HepG2 (cell line): ENCODE data around the gene ZNF174. TPM values are rescaled to one million over a fixed set of nuclear protein-coding genes. Genes with fewer than 3 reads are reported as not detected.
A peak's percentile ranks its signal among the peaks of the same experiment; 100 is the strongest.

Experiments used
- ATF7 ChIP-seq, 2 experiments: fragments of 450-650 bp in 1 of 2; sonication (generic) in 1 of 2; formaldehyde crosslinking in 1 of 2; IDR thresholded peaks; 2 replicates each; pipeline versions ENCODE4 v1.4.0 to v1.6.1; 2016 to 2020; ENCODE audit warnings: antibody characterized with exemption in 1 of 2, mild to moderate bottlenecking in 1 of 2, missing genetic modification reagents in 1 of 2
- HOXA3 ChIP-seq: sonication (generic); formaldehyde crosslinking; IDR thresholded peaks from 2 replicates; pipeline ENCODE4 v1.5.0; 2020; ENCODE audit warnings: missing genetic modification reagents
- ONECUT2 ChIP-seq: sonication (generic); formaldehyde crosslinking; IDR thresholded peaks from 2 replicates; pipeline ENCODE4 v1.4.0; 2020; ENCODE audit warnings: missing genetic modification reagents
- PRPF4 ChIP-seq: fragments of 200-400 bp; formaldehyde crosslinking; IDR thresholded peaks from 2 replicates; pipeline ENCODE4 v1.6.1; 2016; ENCODE audit warnings: low read length, low read depth; ENCODE audit not compliant: poor library complexity, severe bottlenecking
- SMYD3 ChIP-seq: sonication (generic); formaldehyde crosslinking; IDR thresholded peaks from 2 replicates; pipeline ENCODE4 v1.8.1; 2023; ENCODE audit warnings: mild to moderate bottlenecking, missing genetic modification reagents
- TCF12 ChIP-seq, 2 experiments: fragments of 450-650 bp in 1 of 2; sonication (generic) in 1 of 2; formaldehyde crosslinking in 1 of 2; IDR thresholded peaks; 2 replicates each; pipeline versions ENCODE4 v1.6.1 to v1.8.0; 2017 to 2022; ENCODE audit warnings: antibody characterized with exemption in 1 of 2, mild to moderate bottlenecking in 1 of 2, missing genetic modification reagents in 1 of 2, moderate library complexity in 1 of 2
- ZFP37 ChIP-seq: sonication (generic); formaldehyde crosslinking; IDR thresholded peaks from 2 replicates; pipeline ENCODE4 v1.4.0; 2020; ENCODE audit warnings: missing genetic modification reagents, borderline replicate concordance
- ZFX ChIP-seq: sonication (generic); formaldehyde crosslinking; IDR thresholded peaks from 2 replicates; pipeline ENCODE4 v1.4.0; 2020; ENCODE audit warnings: mild to moderate bottlenecking, low read depth, missing genetic modification reagents, moderate library complexity
- ZNF543 ChIP-seq: sonication (generic); formaldehyde crosslinking; IDR thresholded peaks from 2 replicates; pipeline ENCODE4 v1.4.0; 2020; ENCODE audit warnings: mild to moderate bottlenecking, missing genetic modification reagents
- ZNF605 ChIP-seq: sonication (generic); formaldehyde crosslinking; IDR thresholded peaks from 2 replicates; pipeline ENCODE4 v1.8.0; 2022; ENCODE audit warnings: mild to moderate bottlenecking, missing genetic modification reagents
- ZNF724P ChIP-seq: sonication (generic); formaldehyde crosslinking; IDR thresholded peaks from 2 replicates; pipeline ENCODE4 v1.8.0; 2022; ENCODE audit warnings: missing genetic modification reagents, borderline replicate concordance
- ZNF75D ChIP-seq: sonication (generic); formaldehyde crosslinking; IDR thresholded peaks from 2 replicates; pipeline ENCODE4 v1.8.1; 2023; ENCODE audit warnings: missing genetic modification reagents, mild to moderate bottlenecking, borderline replicate concordance
- ZNF777 ChIP-seq: sonication (generic); formaldehyde crosslinking; IDR thresholded peaks from 2 replicates; pipeline ENCODE4 v1.4.0; 2020; ENCODE audit warnings: missing genetic modification reagents
- ZNF790 ChIP-seq: sonication (generic); formaldehyde crosslinking; IDR thresholded peaks from 2 replicates; pipeline ENCODE4 v1.8.0; 2022; ENCODE audit warnings: missing genetic modification reagents, mild to moderate bottlenecking, borderline replicate concordance
- polyA plus RNA-seq, 8 experiments: library from polyadenylated mRNA; depleted of rRNA in 3 of 8; stranded (reverse) in 7 of 8; unstranded in 1 of 8; fragments of >200 nt; fragmentation: Illumina TruSeq in 4 of 8; extraction: Trizol in 4 of 8; gene quantifications; 2 replicates each; pipeline versions ENCODE4 v1.2.1 to v1.2.3, GENCODE V29; 2011 to 2016; ENCODE audit warnings: low read depth in 4 of 8, missing spikeins in 1 of 8, mixed read lengths in 1 of 8; ENCODE audit not compliant: insufficient read depth in 1 of 8
- total RNA-seq, 5 experiments: library from RNA; depleted of rRNA; stranded (reverse); fragments of >200 nt; fragmentation: Illumina TruSeq; extraction: Trizol; gene quantifications; 2 replicates each; pipeline ENCODE4 v1.2.3, GENCODE V29; 2016; ENCODE audit warnings: low read depth in 1 of 5
- TF ChIP-seq, protein P1 (sequence below): sonication (generic); formaldehyde crosslinking; IDR thresholded peaks from 2 replicates; pipeline ENCODE4 v1.4.0; 2020; ENCODE audit warnings: missing genetic modification reagents, mild to moderate bottlenecking, borderline replicate concordance
- TF ChIP-seq, protein P2 (sequence below), 2 experiments: sonication (generic) in 1 of 2; formaldehyde crosslinking in 1 of 2; IDR thresholded peaks; 2 replicates each; pipeline versions ENCODE4 v1.4.0 to v1.6.1; 2018 to 2020; ENCODE audit warnings: missing genetic modification reagents in 2 of 2, borderline replicate concordance in 1 of 2, low read depth in 1 of 2, mild to moderate bottlenecking in 1 of 2, missing biosample characterization in 1 of 2
- TF ChIP-seq, protein P3 (sequence below), 2 experiments: sonication (generic) in 1 of 2; formaldehyde crosslinking in 1 of 2; IDR thresholded peaks; 2 replicates each; pipeline versions ENCODE4 v1.6.1 to v1.9.0; 2014 to 2022; ENCODE audit warnings: antibody characterized with exemption in 1 of 2, borderline replicate concordance in 1 of 2, inconsistent platforms in 1 of 2, low read depth in 1 of 2, missing genetic modification reagents in 1 of 2

ZNF174 gene
- total and polyA plus RNA-seq, 2 of the 13 experiments (the other 11 are each of a cell fraction or from before 2014, with no cell fraction given), result 8.3 to 10.6 TPM

DNA sequence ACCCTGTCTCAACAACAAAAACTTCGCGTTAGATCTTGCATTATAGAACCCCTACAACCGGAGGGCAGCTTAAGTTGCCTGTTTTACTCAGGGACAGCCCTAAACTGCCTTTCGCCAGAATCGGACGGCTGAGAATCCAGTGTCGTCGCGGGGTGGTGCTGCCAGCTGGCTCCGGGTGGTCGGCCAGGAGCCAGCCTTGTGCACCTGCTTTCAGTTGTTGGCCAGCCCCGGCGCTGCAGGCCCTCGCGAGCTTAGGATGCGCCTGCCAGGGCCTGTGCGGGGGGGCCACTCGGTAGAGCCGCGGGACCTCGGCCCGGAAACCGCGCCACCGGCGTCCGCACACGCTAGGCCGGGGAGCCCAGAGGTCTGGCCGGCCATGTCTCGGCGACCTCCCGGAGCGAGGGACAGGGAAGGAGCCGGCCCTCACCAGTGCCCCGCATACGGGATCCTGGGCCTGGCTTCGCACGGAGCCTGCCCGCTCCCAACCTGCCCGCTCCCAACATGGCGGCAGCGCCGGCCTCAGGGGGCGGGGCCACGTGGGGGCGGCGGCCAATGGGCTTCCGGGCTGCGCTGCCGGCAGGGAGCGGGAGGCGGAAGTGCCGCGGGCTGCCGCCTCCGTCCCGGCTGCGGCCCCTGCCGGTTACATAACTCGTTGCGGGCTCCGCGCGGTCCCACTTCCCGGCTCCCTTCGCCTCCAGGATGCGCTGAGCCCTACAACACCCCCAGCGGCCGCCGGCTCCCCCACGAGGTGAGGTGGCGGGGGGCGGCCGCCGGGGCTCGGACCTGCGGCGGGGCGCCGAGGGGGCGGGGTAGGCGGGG lies 56.6 kb downstream of the ZNF174 start (continued):
- TF ChIP-seq ATF7 (IDR thresholded peaks at IDR 0.05) (no peak), ATF7 (CRISPR knock-in tag; IDR thresholded peaks at IDR 0.05) (peak; percentile 39; the same call in 1 of the 2 replicates), PRPF4 (no peak), ZFX (CRISPR knock-in tag) (peak; percentile 97), HOXA3 (CRISPR knock-in tag) (peak; percentile 99), ZFP37 (CRISPR knock-in tag) (0 out of 2 replicates have a peak, but pooled peaks have one; percentile 12), TCF12 (IDR thresholded peaks at IDR 0.05) (no peak), TCF12 (CRISPR knock-in tag; IDR thresholded peaks at IDR 0.05) (peak; percentile 66; the same call in 1 of the 2 replicates), SMYD3 (peak; percentile 74; the same call in 1 of the 2 replicates), ZNF790 (CRISPR knock-in tag) (0 out of 2 replicates have a peak, but pooled peaks have one; percentile 60), ONECUT2 (CRISPR knock-in tag) (0 out of 2 replicates have a peak, but pooled peaks have one; percentile 33), ZNF605 (CRISPR knock-in tag) (peak; percentile 77), ZNF724P (CRISPR knock-in tag) (0 out of 2 replicates have a peak, but pooled peaks have one; percentile 70), ZNF777 (CRISPR knock-in tag) (peak; percentile 65; the same call in 1 of the 2 replicates), ZNF75D (no peak), ZNF543 (CRISPR knock-in tag) (peak; percentile 84; the same call in 1 of the 2 replicates)
- TF ChIP-seq, protein P1, sequence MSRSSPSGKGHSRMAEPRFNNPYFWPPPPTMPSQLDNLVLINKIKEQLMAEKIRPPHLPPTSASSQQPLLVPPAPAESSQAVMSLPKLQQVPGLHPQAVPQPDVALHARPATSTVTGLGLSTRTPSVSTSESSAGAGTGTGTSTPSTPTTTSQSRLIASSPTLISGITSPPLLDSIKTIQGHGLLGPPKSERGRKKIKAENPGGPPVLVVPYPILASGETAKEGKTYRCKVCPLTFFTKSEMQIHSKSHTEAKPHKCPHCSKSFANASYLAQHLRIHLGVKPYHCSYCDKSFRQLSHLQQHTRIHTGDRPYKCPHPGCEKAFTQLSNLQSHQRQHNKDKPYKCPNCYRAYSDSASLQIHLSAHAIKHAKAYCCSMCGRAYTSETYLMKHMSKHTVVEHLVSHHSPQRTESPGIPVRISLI (CRISPR knock-in tag), result peak; percentile 23; the same call in 1 of the 2 replicates
- TF ChIP-seq, protein P2, sequence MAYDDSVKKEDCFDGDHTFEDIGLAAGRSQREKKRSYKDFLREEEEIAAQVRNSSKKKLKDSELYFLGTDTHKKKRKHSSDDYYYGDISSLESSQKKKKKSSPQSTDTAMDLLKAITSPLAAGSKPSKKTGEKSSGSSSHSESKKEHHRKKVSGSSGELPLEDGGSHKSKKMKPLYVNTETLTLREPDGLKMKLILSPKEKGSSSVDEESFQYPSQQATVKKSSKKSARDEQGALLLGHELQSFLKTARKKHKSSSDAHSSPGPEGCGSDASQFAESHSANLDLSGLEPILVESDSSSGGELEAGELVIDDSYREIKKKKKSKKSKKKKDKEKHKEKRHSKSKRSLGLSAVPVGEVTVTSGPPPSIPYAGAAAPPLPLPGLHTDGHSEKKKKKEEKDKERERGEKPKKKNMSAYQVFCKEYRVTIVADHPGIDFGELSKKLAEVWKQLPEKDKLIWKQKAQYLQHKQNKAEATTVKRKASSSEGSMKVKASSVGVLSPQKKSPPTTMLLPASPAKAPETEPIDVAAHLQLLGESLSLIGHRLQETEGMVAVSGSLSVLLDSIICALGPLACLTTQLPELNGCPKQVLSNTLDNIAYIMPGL (CRISPR knock-in tag; IDR thresholded peaks at IDR 0.05; ENCODE audit: borderline replicate concordance in 1 of 2, low read depth in 1 of 2), result peak; percentile 40 to 82; a peak in 3 of 4 replicates
- TF ChIP-seq, protein P3, sequence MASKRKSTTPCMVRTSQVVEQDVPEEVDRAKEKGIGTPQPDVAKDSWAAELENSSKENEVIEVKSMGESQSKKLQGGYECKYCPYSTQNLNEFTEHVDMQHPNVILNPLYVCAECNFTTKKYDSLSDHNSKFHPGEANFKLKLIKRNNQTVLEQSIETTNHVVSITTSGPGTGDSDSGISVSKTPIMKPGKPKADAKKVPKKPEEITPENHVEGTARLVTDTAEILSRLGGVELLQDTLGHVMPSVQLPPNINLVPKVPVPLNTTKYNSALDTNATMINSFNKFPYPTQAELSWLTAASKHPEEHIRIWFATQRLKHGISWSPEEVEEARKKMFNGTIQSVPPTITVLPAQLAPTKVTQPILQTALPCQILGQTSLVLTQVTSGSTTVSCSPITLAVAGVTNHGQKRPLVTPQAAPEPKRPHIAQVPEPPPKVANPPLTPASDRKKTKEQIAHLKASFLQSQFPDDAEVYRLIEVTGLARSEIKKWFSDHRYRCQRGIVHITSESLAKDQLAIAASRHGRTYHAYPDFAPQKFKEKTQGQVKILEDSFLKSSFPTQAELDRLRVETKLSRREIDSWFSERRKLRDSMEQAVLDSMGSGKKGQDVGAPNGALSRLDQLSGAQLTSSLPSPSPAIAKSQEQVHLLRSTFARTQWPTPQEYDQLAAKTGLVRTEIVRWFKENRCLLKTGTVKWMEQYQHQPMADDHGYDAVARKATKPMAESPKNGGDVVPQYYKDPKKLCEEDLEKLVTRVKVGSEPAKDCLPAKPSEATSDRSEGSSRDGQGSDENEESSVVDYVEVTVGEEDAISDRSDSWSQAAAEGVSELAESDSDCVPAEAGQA (IDR thresholded peaks at IDR 0.05; ENCODE audit: low read depth), result peak; percentile 95
- TF ChIP-seq, protein P3 (CRISPR knock-in tag; IDR thresholded peaks at IDR 0.05; ENCODE audit: borderline replicate concordance), result peak; percentile 67; the same call in 1 of the 2 replicates
